Right lobe of liver (tissue), 4 donors: ENCODE measurements around the gene PTPRN2.

Experiments used
- POLR2A ChIP-seq: fragments of 450-650 bp; IDR thresholded peaks from one replicate; pipeline ENCODE4 v1.6.1; 2017; ENCODE audit warnings: antibody characterized with exemption, mild to moderate bottlenecking
- TF ChIP-seq, protein P1 (sequence below), 4 donors: fragments of 200-600 bp in 3 of 4; fragments of 450-650 bp in 1 of 4; IDR thresholded peaks; one replicate each; pipeline versions ENCODE4 v1.5.1 to v1.8.0; 2016 to 2022; ENCODE audit warnings: antibody characterized with exemption in 4 of 4, mild to moderate bottlenecking in 2 of 4
- donor health status: DM: no; HTN: no; CAD: no.
- donor health status: DM: no; HTN: no; CAD: no.
- donor health status: DM: no; HTN: yes; CAD: no.

- no peak for TF ChIP-seq POLR2A
- TF ChIP-seq, protein P1, sequence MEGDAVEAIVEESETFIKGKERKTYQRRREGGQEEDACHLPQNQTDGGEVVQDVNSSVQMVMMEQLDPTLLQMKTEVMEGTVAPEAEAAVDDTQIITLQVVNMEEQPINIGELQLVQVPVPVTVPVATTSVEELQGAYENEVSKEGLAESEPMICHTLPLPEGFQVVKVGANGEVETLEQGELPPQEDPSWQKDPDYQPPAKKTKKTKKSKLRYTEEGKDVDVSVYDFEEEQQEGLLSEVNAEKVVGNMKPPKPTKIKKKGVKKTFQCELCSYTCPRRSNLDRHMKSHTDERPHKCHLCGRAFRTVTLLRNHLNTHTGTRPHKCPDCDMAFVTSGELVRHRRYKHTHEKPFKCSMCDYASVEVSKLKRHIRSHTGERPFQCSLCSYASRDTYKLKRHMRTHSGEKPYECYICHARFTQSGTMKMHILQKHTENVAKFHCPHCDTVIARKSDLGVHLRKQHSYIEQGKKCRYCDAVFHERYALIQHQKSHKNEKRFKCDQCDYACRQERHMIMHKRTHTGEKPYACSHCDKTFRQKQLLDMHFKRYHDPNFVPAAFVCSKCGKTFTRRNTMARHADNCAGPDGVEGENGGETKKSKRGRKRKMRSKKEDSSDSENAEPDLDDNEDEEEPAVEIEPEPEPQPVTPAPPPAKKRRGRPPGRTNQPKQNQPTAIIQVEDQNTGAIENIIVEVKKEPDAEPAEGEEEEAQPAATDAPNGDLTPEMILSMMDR (IDR thresholded peaks at IDR 0.05) = no peak
These were observed 79.7 kb downstream of the PTPRN2 start for GRCh38 chr7:158507917-158508316.
